HepG2 (cell line): Measurements from ENCODE around the gene NCKIPSD. TPM values are rescaled to one million over a fixed set of nuclear protein-coding genes. Genes with fewer than 3 reads are reported as not detected.

Experiments
- CHD4 ChIP-seq: fragments of 200-600 bp; sonication (generic); IDR thresholded peaks from 2 replicates; pipeline ENCODE4 v1.7.0; 2017; ENCODE audit warnings: mild to moderate bottlenecking, low read length, borderline replicate concordance
- FLYWCH1 ChIP-seq: sonication (generic); formaldehyde crosslinking; IDR thresholded peaks from 2 replicates; pipeline ENCODE4 v1.8.1; 2023; ENCODE audit warnings: mild to moderate bottlenecking, missing genetic modification reagents
- HES4 ChIP-seq: sonication (generic); formaldehyde crosslinking; IDR thresholded peaks from 2 replicates; pipeline ENCODE4 v1.9.0; 2021; ENCODE audit warnings: mild to moderate bottlenecking, missing genetic modification reagents, borderline replicate concordance
- JARID2 ChIP-seq: sonication (generic); formaldehyde crosslinking; IDR thresholded peaks from 2 replicates; pipeline ENCODE4 v1.8.1; 2023; ENCODE audit warnings: missing genetic modification reagents, inconsistent platforms; ENCODE audit not compliant: insufficient replicate concordance
- NRL ChIP-seq: sonication (generic); formaldehyde crosslinking; IDR thresholded peaks from 2 replicates; pipeline ENCODE4 v1.5.0; 2020; ENCODE audit warnings: missing genetic modification reagents, mild to moderate bottlenecking, moderate library complexity, borderline replicate concordance
- PAWR ChIP-seq: sonication (generic); formaldehyde crosslinking; IDR thresholded peaks from 2 replicates; pipeline ENCODE4 v1.4.0; 2020; ENCODE audit warnings: missing genetic modification reagents, mild to moderate bottlenecking, borderline replicate concordance
- REPIN1 ChIP-seq: sonication (generic); formaldehyde crosslinking; IDR thresholded peaks from 2 replicates; pipeline ENCODE4 v1.8.0; 2022; ENCODE audit warnings: missing genetic modification reagents, low read depth, mild to moderate bottlenecking, borderline replicate concordance
- SETDB1 ChIP-seq: sonication (generic); formaldehyde crosslinking; IDR thresholded peaks from 2 replicates; pipeline ENCODE4 v1.5.1; 2020; ENCODE audit warnings: missing genetic modification reagents, mild to moderate bottlenecking, borderline replicate concordance
- SIX1 ChIP-seq: sonication (generic); formaldehyde crosslinking; IDR thresholded peaks from 2 replicates; pipeline ENCODE4 v1.4.0; 2020; ENCODE audit warnings: missing genetic modification reagents, borderline replicate concordance
- SIX4 ChIP-seq: sonication (generic); formaldehyde crosslinking; IDR thresholded peaks from 2 replicates; pipeline ENCODE4 v1.4.0; 2020; ENCODE audit warnings: missing genetic modification reagents
- STAT5B ChIP-seq: sonication (generic); formaldehyde crosslinking; IDR thresholded peaks from 2 replicates; pipeline ENCODE4 v1.4.0; 2020; ENCODE audit warnings: missing genetic modification reagents
- ZBTB8A ChIP-seq: sonication (generic); formaldehyde crosslinking; IDR thresholded peaks from 2 replicates; pipeline ENCODE4 v1.4.0; 2020; ENCODE audit warnings: mild to moderate bottlenecking, low read depth, missing genetic modification reagents, borderline replicate concordance
- ZFP82 ChIP-seq: sonication (generic); formaldehyde crosslinking; IDR thresholded peaks from 2 replicates; pipeline ENCODE4 v1.5.1; 2020; ENCODE audit warnings: mild to moderate bottlenecking, missing genetic modification reagents, borderline replicate concordance
- ZFY ChIP-seq: sonication (generic); formaldehyde crosslinking; IDR thresholded peaks from 2 replicates; pipeline ENCODE4 v1.4.0; 2020; ENCODE audit warnings: missing genetic modification reagents
- ZNF235 ChIP-seq: sonication (generic); formaldehyde crosslinking; IDR thresholded peaks from 2 replicates; pipeline ENCODE4 v1.8.1; 2023; ENCODE audit warnings: mild to moderate bottlenecking, missing genetic modification reagents, borderline replicate concordance
- ZNF274 ChIP-seq: sonication (generic); formaldehyde crosslinking; IDR thresholded peaks from 2 replicates; pipeline ENCODE4 v1.5.1; 2020; ENCODE audit warnings: mild to moderate bottlenecking, missing genetic modification reagents
- ZNF3 ChIP-seq: IDR thresholded peaks from 2 replicates; pipeline ENCODE4 v1.7.0; 2017; ENCODE audit warnings: inconsistent platforms
- ZNF558 ChIP-seq: sonication (generic); formaldehyde crosslinking; IDR thresholded peaks from 2 replicates; pipeline ENCODE4 v1.9.0; 2022; ENCODE audit warnings: mild to moderate bottlenecking, missing genetic modification reagents, borderline replicate concordance
- ZSCAN25 ChIP-seq: sonication (generic); formaldehyde crosslinking; IDR thresholded peaks from 2 replicates; pipeline ENCODE4 v1.8.0; 2022; ENCODE audit warnings: mild to moderate bottlenecking, missing genetic modification reagents
- polyA plus RNA-seq, 8 experiments: library from polyadenylated mRNA; depleted of rRNA in 3 of 8; stranded (reverse) in 7 of 8; unstranded in 1 of 8; fragments of >200 nt; fragmentation: Illumina TruSeq in 4 of 8; extraction: Trizol in 4 of 8; gene quantifications; 2 replicates each; pipeline versions ENCODE4 v1.2.1 to v1.2.3, GENCODE V29; 2011 to 2016; ENCODE audit warnings: low read depth in 4 of 8, missing spikeins in 1 of 8, mixed read lengths in 1 of 8; ENCODE audit not compliant: insufficient read depth in 1 of 8
- total RNA-seq, 5 experiments: library from RNA; depleted of rRNA; stranded (reverse); fragments of >200 nt; fragmentation: Illumina TruSeq; extraction: Trizol; gene quantifications; 2 replicates each; pipeline ENCODE4 v1.2.3, GENCODE V29; 2016; ENCODE audit warnings: low read depth in 1 of 5
- TF ChIP-seq, protein P1 (sequence below): sonication (generic); formaldehyde crosslinking; IDR thresholded peaks from 2 replicates; pipeline ENCODE4 v1.4.0; 2020; ENCODE audit warnings: missing genetic modification reagents
- TF ChIP-seq, protein P2 (sequence below): sonication (generic); formaldehyde crosslinking; IDR thresholded peaks from 2 replicates; pipeline ENCODE4 v1.9.0; 2021; ENCODE audit warnings: missing genetic modification reagents, mild to moderate bottlenecking, borderline replicate concordance
- TF ChIP-seq, protein P3 (sequence below): sonication (generic); formaldehyde crosslinking; IDR thresholded peaks from 2 replicates; pipeline ENCODE4 v1.5.0; 2020; ENCODE audit warnings: missing genetic modification reagents

The NCKIPSD gene
- total and polyA plus RNA-seq, 2 of the 13 experiments (the other 11 are each of a cell fraction or from before 2014, with no cell fraction given) = 13.5 to 35.2 TPM

DNA sequence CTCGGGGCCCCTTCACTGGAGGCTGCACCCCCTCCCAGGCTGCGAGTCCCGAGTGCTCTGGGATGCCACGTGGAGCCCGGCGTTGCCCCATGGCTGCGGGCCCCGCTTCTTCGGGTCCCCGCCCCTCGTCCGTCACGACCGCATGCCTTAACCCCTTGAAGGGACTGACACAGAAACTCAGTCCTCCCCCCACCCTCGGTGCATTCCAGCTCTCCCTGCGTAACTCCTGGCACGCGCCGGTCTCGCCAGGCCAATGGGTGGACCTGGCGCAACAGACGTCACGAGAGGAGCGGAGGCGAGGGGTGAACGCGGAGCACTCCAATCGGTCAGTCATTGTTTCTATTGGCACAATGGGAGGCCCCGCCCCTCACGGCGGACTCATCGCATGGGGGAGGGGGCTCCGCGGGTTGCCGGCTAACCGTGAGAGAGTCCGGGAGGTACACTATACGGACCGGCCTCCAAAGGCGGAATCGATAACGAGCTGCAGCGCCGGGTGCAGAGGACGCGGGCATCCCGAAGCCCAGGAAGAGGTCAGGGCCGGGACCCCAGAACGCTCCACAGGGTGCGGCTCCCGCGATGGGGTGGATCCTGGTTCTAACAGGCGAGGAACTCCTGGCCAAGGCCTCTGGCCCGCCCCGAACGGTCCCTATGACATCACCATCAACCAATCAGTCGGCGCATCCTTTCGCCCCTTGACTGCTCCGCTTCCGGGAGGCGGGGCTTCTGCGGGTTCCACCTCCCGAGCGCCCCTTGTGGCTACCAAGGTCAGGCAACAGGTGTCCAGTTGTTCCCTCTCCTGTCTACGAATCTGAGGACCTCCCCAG lies 22.0 kb downstream of the NCKIPSD start (continued):
- TF ChIP-seq, protein P1, sequence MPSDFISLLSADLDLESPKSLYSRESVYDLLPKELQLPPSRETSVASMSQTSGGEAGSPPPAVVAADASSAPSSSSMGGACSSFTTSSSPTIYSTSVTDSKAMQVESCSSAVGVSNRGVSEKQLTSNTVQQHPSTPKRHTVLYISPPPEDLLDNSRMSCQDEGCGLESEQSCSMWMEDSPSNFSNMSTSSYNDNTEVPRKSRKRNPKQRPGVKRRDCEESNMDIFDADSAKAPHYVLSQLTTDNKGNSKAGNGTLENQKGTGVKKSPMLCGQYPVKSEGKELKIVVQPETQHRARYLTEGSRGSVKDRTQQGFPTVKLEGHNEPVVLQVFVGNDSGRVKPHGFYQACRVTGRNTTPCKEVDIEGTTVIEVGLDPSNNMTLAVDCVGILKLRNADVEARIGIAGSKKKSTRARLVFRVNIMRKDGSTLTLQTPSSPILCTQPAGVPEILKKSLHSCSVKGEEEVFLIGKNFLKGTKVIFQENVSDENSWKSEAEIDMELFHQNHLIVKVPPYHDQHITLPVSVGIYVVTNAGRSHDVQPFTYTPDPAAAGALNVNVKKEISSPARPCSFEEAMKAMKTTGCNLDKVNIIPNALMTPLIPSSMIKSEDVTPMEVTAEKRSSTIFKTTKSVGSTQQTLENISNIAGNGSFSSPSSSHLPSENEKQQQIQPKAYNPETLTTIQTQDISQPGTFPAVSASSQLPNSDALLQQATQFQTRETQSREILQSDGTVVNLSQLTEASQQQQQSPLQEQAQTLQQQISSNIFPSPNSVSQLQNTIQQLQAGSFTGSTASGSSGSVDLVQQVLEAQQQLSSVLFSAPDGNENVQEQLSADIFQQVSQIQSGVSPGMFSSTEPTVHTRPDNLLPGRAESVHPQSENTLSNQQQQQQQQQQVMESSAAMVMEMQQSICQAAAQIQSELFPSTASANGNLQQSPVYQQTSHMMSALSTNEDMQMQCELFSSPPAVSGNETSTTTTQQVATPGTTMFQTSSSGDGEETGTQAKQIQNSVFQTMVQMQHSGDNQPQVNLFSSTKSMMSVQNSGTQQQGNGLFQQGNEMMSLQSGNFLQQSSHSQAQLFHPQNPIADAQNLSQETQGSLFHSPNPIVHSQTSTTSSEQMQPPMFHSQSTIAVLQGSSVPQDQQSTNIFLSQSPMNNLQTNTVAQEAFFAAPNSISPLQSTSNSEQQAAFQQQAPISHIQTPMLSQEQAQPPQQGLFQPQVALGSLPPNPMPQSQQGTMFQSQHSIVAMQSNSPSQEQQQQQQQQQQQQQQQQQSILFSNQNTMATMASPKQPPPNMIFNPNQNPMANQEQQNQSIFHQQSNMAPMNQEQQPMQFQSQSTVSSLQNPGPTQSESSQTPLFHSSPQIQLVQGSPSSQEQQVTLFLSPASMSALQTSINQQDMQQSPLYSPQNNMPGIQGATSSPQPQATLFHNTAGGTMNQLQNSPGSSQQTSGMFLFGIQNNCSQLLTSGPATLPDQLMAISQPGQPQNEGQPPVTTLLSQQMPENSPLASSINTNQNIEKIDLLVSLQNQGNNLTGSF (CRISPR knock-in tag) = 0 out of 2 replicates have a peak, but pooled peaks have one; percentile 62
- TF ChIP-seq SIX1 (no peak; the same call in 1 of the 2 replicates), JARID2 (no peak), ZNF558 (CRISPR knock-in tag) (peak; percentile 93; the same call in 1 of the 2 replicates), SETDB1 (CRISPR knock-in tag) (no peak), ZNF3 (CRISPR knock-in tag) (no peak), FLYWCH1 (no peak), REPIN1 (CRISPR knock-in tag) (peak; percentile 72), HES4 (CRISPR knock-in tag) (0 out of 2 replicates have a peak, but pooled peaks have one; percentile 61), ZFY (peak; percentile 65), STAT5B (CRISPR knock-in tag) (no peak), ZSCAN25 (CRISPR knock-in tag) (no peak), NRL (CRISPR knock-in tag) (peak; percentile 93), PAWR (CRISPR knock-in tag) (no peak), CHD4 (peak; percentile 39; the same call in 1 of the 2 replicates), SIX4 (CRISPR knock-in tag) (no peak), ZNF274 (peak; percentile 70), ZFP82 (CRISPR knock-in tag) (no peak), ZNF235 (CRISPR knock-in tag) (no peak), ZBTB8A (CRISPR knock-in tag) (no peak)
- TF ChIP-seq, protein P2, sequence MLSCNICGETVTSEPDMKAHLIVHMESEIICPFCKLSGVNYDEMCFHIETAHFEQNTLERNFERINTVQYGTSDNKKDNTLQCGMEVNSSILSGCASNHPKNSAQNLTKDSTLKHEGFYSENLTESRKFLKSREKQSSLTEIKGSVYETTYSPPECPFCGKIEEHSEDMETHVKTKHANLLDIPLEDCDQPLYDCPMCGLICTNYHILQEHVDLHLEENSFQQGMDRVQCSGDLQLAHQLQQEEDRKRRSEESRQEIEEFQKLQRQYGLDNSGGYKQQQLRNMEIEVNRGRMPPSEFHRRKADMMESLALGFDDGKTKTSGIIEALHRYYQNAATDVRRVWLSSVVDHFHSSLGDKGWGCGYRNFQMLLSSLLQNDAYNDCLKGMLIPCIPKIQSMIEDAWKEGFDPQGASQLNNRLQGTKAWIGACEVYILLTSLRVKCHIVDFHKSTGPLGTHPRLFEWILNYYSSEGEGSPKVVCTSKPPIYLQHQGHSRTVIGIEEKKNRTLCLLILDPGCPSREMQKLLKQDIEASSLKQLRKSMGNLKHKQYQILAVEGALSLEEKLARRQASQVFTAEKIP (CRISPR knock-in tag) = no peak
- TF ChIP-seq, protein P3, sequence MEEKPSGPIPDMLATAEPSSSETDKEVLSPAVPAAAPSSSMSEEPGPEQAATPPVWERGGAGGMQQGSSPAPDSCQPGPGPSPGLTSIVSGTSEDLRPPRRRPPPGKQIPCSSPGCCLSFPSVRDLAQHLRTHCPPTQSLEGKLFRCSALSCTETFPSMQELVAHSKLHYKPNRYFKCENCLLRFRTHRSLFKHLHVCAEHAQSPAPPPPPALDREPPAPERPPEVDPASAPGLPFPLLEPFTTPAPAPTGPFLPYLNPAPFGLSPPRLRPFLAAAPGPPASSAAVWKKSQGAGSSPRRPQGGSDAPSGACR = peak; percentile 73; the same call in 1 of the 2 replicates
